ENCODE results near the gene CRMP1. TPM values are rescaled to one million over a fixed set of nuclear protein-coding genes. Genes with fewer than 3 reads are reported as not detected.

CRMP1 gene
- total RNA-seq, 1 experiment from 2014 or later: not detected

DNA sequence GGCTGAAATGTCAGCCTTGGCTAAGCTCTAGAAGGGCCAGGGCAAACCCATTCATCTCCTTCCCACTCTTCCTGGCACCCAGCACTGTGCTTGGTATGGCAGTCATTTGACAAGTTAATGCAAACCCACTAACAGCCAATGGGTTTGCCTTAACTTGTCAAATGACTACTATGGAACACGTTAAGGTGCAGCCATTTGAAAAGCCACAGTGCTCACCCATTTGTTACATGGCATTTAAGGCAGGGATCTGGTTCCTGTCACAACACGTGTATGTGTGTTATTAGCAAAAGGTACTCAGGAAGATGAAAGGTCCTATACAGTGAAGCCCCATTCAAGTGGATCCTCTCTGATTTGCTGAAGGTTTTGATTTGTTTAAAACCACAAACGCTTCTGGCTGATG, 7.2 kb downstream of the CRMP1 start:
- intact Hi-C loops (cut with micrococcal nuclease): no loop called here
- Mint-ChIP-seq H3K9me3 (ENCODE audit: unreplicated experiment) (peaks cover 14% of the 10 kb centered on the region), H3K36me3 (ENCODE audit: insufficient read depth, unreplicated experiment) (no peaks in the 10 kb centered on the region), H3K4me1 (ENCODE audit: insufficient read depth, unreplicated experiment) (no peaks in the 10 kb centered on the region), H3K27me3 (ENCODE audit: insufficient read depth, unreplicated experiment) (no peaks in the 10 kb centered on the region), H3K4me3 (ENCODE audit: unreplicated experiment) (no peak overlapping the region), H3K27ac (ENCODE audit: low read depth, unreplicated experiment) (no peak overlapping the region)
- POLR2A ChIA-PET: no interaction called here
- no TSS peak for BruUV-seq (replicated peaks)
- CTCF ChIA-PET: no interaction called here
- DNase-seq (ENCODE audit: unreplicated experiment): no peak
- TF ChIP-seq, protein P1, sequence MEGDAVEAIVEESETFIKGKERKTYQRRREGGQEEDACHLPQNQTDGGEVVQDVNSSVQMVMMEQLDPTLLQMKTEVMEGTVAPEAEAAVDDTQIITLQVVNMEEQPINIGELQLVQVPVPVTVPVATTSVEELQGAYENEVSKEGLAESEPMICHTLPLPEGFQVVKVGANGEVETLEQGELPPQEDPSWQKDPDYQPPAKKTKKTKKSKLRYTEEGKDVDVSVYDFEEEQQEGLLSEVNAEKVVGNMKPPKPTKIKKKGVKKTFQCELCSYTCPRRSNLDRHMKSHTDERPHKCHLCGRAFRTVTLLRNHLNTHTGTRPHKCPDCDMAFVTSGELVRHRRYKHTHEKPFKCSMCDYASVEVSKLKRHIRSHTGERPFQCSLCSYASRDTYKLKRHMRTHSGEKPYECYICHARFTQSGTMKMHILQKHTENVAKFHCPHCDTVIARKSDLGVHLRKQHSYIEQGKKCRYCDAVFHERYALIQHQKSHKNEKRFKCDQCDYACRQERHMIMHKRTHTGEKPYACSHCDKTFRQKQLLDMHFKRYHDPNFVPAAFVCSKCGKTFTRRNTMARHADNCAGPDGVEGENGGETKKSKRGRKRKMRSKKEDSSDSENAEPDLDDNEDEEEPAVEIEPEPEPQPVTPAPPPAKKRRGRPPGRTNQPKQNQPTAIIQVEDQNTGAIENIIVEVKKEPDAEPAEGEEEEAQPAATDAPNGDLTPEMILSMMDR (IDR thresholded peaks at IDR 0.05; ENCODE audit: unreplicated experiment): no peak

GRCh38 chr4:5884796-5885195, 8.1 kb downstream of the CRMP1 start:
- TF ChIP-seq, protein P1 (IDR thresholded peaks at IDR 0.05; ENCODE audit: unreplicated experiment): no peak
- no peak overlapping the region for H3K27ac Mint-ChIP-seq (ENCODE audit: low read depth, unreplicated experiment)
- H3K4me3 Mint-ChIP-seq (ENCODE audit: unreplicated experiment): no peak overlapping the region
- no peaks in the 10 kb centered on the region for H3K27me3 Mint-ChIP-seq (ENCODE audit: insufficient read depth, unreplicated experiment)
- peaks cover 14% of the 10 kb centered on the region for H3K9me3 Mint-ChIP-seq (ENCODE audit: unreplicated experiment)
- BruUV-seq (replicated peaks): no TSS peak
- H3K36me3 Mint-ChIP-seq (ENCODE audit: insufficient read depth, unreplicated experiment): no peaks in the 10 kb centered on the region
- ChIA-PET POLR2A (no interaction called here), CTCF (no interaction called here)
- H3K4me1 Mint-ChIP-seq (ENCODE audit: insufficient read depth, unreplicated experiment): no peaks in the 10 kb centered on the region
- no peak for DNase-seq (ENCODE audit: unreplicated experiment)
- intact Hi-C loops (cut with micrococcal nuclease): no loop called here

GRCh38 chr4:5883916-5884315, 9.0 kb downstream of the CRMP1 start:
- intact Hi-C loops (cut with micrococcal nuclease): no loop called here
- POLR2A ChIA-PET: no interaction called here
- H3K36me3 Mint-ChIP-seq (ENCODE audit: insufficient read depth, unreplicated experiment): no peaks in the 10 kb centered on the region
- no peak for DNase-seq (ENCODE audit: unreplicated experiment)
- H3K27ac Mint-ChIP-seq (ENCODE audit: low read depth, unreplicated experiment): no peak overlapping the region
- no TSS peak for BruUV-seq (replicated peaks)
- CTCF ChIA-PET: no interaction called here
- H3K4me3 Mint-ChIP-seq (ENCODE audit: unreplicated experiment): no peak overlapping the region
- TF ChIP-seq, protein P1 (IDR thresholded peaks at IDR 0.05; ENCODE audit: unreplicated experiment): no peak
- H3K9me3 Mint-ChIP-seq (ENCODE audit: unreplicated experiment): peaks cover 15% of the 10 kb centered on the region
- no peaks in the 10 kb centered on the region for H3K4me1 Mint-ChIP-seq (ENCODE audit: insufficient read depth, unreplicated experiment)
- H3K27me3 Mint-ChIP-seq (ENCODE audit: insufficient read depth, unreplicated experiment): no peaks in the 10 kb centered on the region

GRCh38 chr4:5882947-5883346, 9.9 kb downstream of the CRMP1 start:
- DNase-seq (ENCODE audit: unreplicated experiment): no peak
- ChIA-PET POLR2A (interaction anchor here (0.6 kb wide), 1 partner anchor 675 kb away, joined by 3 read pairs; no protein-coding TSS in a partner anchor), CTCF (no interaction called here)
- no peak overlapping the region for H3K27ac Mint-ChIP-seq (ENCODE audit: low read depth, unreplicated experiment)
- no peaks in the 10 kb centered on the region for H3K27me3 Mint-ChIP-seq (ENCODE audit: insufficient read depth, unreplicated experiment)
- H3K4me1 Mint-ChIP-seq (ENCODE audit: insufficient read depth, unreplicated experiment): no peaks in the 10 kb centered on the region
- H3K9me3 Mint-ChIP-seq (ENCODE audit: unreplicated experiment): peaks cover 19% of the 10 kb centered on the region
- no peaks in the 10 kb centered on the region for H3K36me3 Mint-ChIP-seq (ENCODE audit: insufficient read depth, unreplicated experiment)
- intact Hi-C loops (cut with micrococcal nuclease): no loop called here
- no peak overlapping the region for H3K4me3 Mint-ChIP-seq (ENCODE audit: unreplicated experiment)
- no TSS peak for BruUV-seq (replicated peaks)
- TF ChIP-seq, protein P1 (IDR thresholded peaks at IDR 0.05; ENCODE audit: unreplicated experiment): no peak

Data from MCF 10A (cell line).